GM21526 (cell line): ENCODE measurements around the gene LAMC2.
"Not testable (repeated sequence)": the region's sequence is repeated elsewhere in the genome, so short reads cannot be mapped to it uniquely, and the experiment has no call there.

ENCODE experiments used
- ATAC-seq: cut with Tn5 transposase; IDR thresholded peaks from one replicate; pipeline ENCODE4 v1.9.1; 2021; ENCODE audit warnings: moderate library complexity; ENCODE audit not compliant: unreplicated experiment, low FRiP score

LAMC2 gene

GRCh38 chr1:183251959-183252450 is 65.9 kb downstream of the LAMC2 start:
- no peak for ATAC-seq

- ATAC-seq = no peak
Observed at GRCh38 chr1:183255073-183255472, 69.0 kb downstream of the LAMC2 start.

- no peak for ATAC-seq
Observed at GRCh38 chr1:183259924-183260323, 73.9 kb downstream of the LAMC2 start.

- ATAC-seq = no peak
Observed at GRCh38 chr1:183262628-183263200, 76.7 kb downstream of the LAMC2 start.

GRCh38 chr1:183263886-183264602 is 78.0 kb downstream of the LAMC2 start:
- no peak for ATAC-seq

- no peak for ATAC-seq
Observed at GRCh38 chr1:183267646-183268431, 81.8 kb downstream of the LAMC2 start.

- no peak for ATAC-seq
Observed at GRCh38 chr1:183270541-183271141, 84.6 kb downstream of the LAMC2 start.

- ATAC-seq = no peak
Observed at GRCh38 chr1:183272390-183272848, 86.4 kb downstream of the LAMC2 start.

GRCh38 chr1:183273300-183273699 is 87.2 kb downstream of the LAMC2 start:
- ATAC-seq = no peak

GRCh38 chr1:183273984-183274383 is 87.9 kb downstream of the LAMC2 start:
- ATAC-seq = not testable (repeated sequence)

GRCh38 chr1:183274836-183275235 is 88.8 kb downstream of the LAMC2 start:
- ATAC-seq = no peak

- ATAC-seq = no peak
Observed at GRCh38 chr1:183275322-183275721, 89.3 kb downstream of the LAMC2 start.

- no peak for ATAC-seq
Observed at GRCh38 chr1:183276386-183277080, 90.5 kb downstream of the LAMC2 start.

GRCh38 chr1:183277821-183278738 is 92.0 kb downstream of the LAMC2 start:
- ATAC-seq = no peak

- no peak for ATAC-seq
Observed at GRCh38 chr1:183278739-183279591, 92.9 kb downstream of the LAMC2 start.

GRCh38 chr1:183279835-183280234 is 93.8 kb downstream of the LAMC2 start:
- no peak for ATAC-seq

- no peak for ATAC-seq
Observed at GRCh38 chr1:183281039-183281438, 95.0 kb downstream of the LAMC2 start.

- ATAC-seq = no peak
Observed at GRCh38 chr1:183281553-183282091, 95.6 kb downstream of the LAMC2 start.
